HepG2 (cell line): ENCODE measurements around the gene APBA1. TPM values are rescaled to one million over a fixed set of nuclear protein-coding genes. Genes with fewer than 3 reads are reported as not detected.
"Not testable (repeated sequence)": the region's sequence is repeated elsewhere in the genome, so short reads cannot be mapped to it uniquely, and the experiment has no call there.

Experiments
- ATAC-seq: fragments of 200-7000 bp; cut with Tn5 transposase; 3 replicates; pipeline ENCODE4 v1.9.1; 2020; ENCODE audit warnings: mild to moderate bottlenecking, moderate library complexity
- BruUV-seq: library from RNA; stranded (reverse); fragments of 400-500 nt; replicated peaks from 2 replicates; lab custom pipeline; 2021; lab: Mats Ljungman, UMichigan
- CTCF ChIA-PET: fragments of 300-600 bp; formaldehyde crosslinking; extraction: SDS; loops from one replicate; lab custom pipeline; 2021; ENCODE audit warnings: low total read pairs, inconsistent platforms, low intra/inter-chr PET ratio; lab: Yijun Ruan, JAX
- POLR2A ChIA-PET: fragments of 350-600 bp; sonication (Branson Sonifier 250); formaldehyde crosslinking; loops from one replicate; lab custom pipeline; 2020; ENCODE audit warnings: antibody characterized with exemption, inconsistent platforms; lab: Yijun Ruan, JAX
- DNase-seq: peaks from one replicate; pipeline ENCODE4 v3.0.0-alpha.2; 2015; ENCODE audit warnings: low spot score
- FAIRE-seq: peaks from 3 replicates; lab custom pipeline; 2011; peaks lifted over from hg19 to GRCh38; lab: Jason Lieb, UNC
- H2AFZ ChIP-seq: one replicate; pipeline ENCODE4 v1.6.1; 2011; ENCODE audit warnings: low read length, inconsistent platforms
- H3K27ac ChIP-seq: fragments of 300-600 bp; 3 replicates; pipeline ENCODE4 v1.8.0; 2011; ENCODE audit warnings: mixed run types, mild to moderate bottlenecking, mixed read lengths, low read length, inconsistent platforms; ENCODE audit not compliant: insufficient read depth; ENCODE audit errors: extremely low read length
- H3K27me3 ChIP-seq, 2 experiments: fragments of 200-600 bp in 1 of 2; 2 replicates in 1 of 2; 3 replicates in 1 of 2; pipeline versions ENCODE4 v1.6.0 to v1.8.0; 2011; ENCODE audit warnings: low read length in 2 of 2, mild to moderate bottlenecking in 2 of 2, moderate library complexity in 2 of 2, inconsistent platforms in 1 of 2; ENCODE audit not compliant: insufficient read depth in 2 of 2, control insufficient read depth in 1 of 2
- H3K36me3 ChIP-seq, 2 experiments: fragments of 200-600 bp in 1 of 2; replicated peaks in 1 of 2; 2 replicates in 1 of 2; 3 replicates in 1 of 2; pipeline versions ENCODE4 v1.5.1 to v1.8.0; 2011; ENCODE audit warnings: low read length in 2 of 2, inconsistent platforms in 1 of 2; ENCODE audit not compliant: insufficient read depth in 2 of 2, control insufficient read depth in 1 of 2
- H3K4me1 ChIP-seq: 2 replicates; pipeline ENCODE4 v1.5.1; 2012; ENCODE audit warnings: low read length, inconsistent platforms; ENCODE audit not compliant: insufficient read depth
- H3K4me2 ChIP-seq: 2 replicates; pipeline ENCODE4 v1.6.0; 2011; ENCODE audit warnings: low read depth, low read length, inconsistent platforms
- H3K4me3 ChIP-seq, 3 experiments: fragments of 200-600 bp in 1 of 3; sonication (generic), shearing (Covaris generic) in 1 of 3; replicated peaks in 1 of 3; 2 replicates each; pipeline ENCODE4 v1.5.1; 2011 to 2016; ENCODE audit warnings: low read length in 3 of 3, inconsistent platforms in 2 of 3, low read depth in 2 of 3, mild to moderate bottlenecking in 2 of 3, control low read depth in 1 of 3, mixed read lengths in 1 of 3; ENCODE audit not compliant: insufficient read depth in 1 of 3
- H3K79me2 ChIP-seq: one replicate; pipeline ENCODE4 v1.6.1; 2011; ENCODE audit warnings: low read length, inconsistent platforms; ENCODE audit not compliant: insufficient read depth
- H3K9ac ChIP-seq: 2 replicates; pipeline ENCODE4 v1.6.0; 2011; ENCODE audit warnings: mild to moderate bottlenecking, low read depth, low read length, inconsistent platforms; ENCODE audit not compliant: insufficient read depth
- H3K9me3 ChIP-seq: 2 replicates; pipeline ENCODE4 v1.5.1; 2012; ENCODE audit warnings: mild to moderate bottlenecking, low read length
- H4K20me1 ChIP-seq: 2 replicates; pipeline ENCODE4 v1.6.0; 2011; ENCODE audit warnings: inconsistent platforms, mild to moderate bottlenecking, low read length, moderate library complexity; ENCODE audit not compliant: insufficient read depth
- FOXA1 ChIP-seq, 2 experiments: fragments of 450-650 bp in 1 of 2; sonication (generic) in 1 of 2; formaldehyde crosslinking in 1 of 2; IDR thresholded peaks; 2 replicates each; pipeline versions ENCODE4 v1.4.0 to v1.6.1; 2016 to 2020; ENCODE audit warnings: missing genetic modification reagents in 1 of 2
- WGBS: methylation state at CpG from one replicate; pipeline ENCODE4 v1.1.6; 2017; ENCODE audit warnings: low lambda C conversion rate; 5-methylcytosine and 5-hydroxymethylcytosine counted together
- in situ Hi-C: cut with HindIII; loops from 2 replicates; pipeline ENCODE4 v1.10.0; 2017; ENCODE audit warnings: low pct_unique_long_range_greater_than_20kb; ENCODE audit not compliant: extremely low pct_ligation_motif_present
- intact Hi-C: fragments of 100-400 bp; cut with micrococcal nuclease; formaldehyde crosslinking; loops from one replicate; pipeline ENCODE4 v1.10.0; 2022; ENCODE audit not compliant: unreplicated experiment
- polyA plus RNA-seq, 8 experiments: library from polyadenylated mRNA; depleted of rRNA in 3 of 8; stranded (reverse) in 7 of 8; unstranded in 1 of 8; fragments of >200 nt; fragmentation: Illumina TruSeq in 4 of 8; extraction: Trizol in 4 of 8; gene quantifications; 2 replicates each; pipeline versions ENCODE4 v1.2.1 to v1.2.3, GENCODE V29; 2011 to 2016; ENCODE audit warnings: low read depth in 4 of 8, missing spikeins in 1 of 8, mixed read lengths in 1 of 8; ENCODE audit not compliant: insufficient read depth in 1 of 8
- total RNA-seq, 5 experiments: library from RNA; depleted of rRNA; stranded (reverse); fragments of >200 nt; fragmentation: Illumina TruSeq; extraction: Trizol; gene quantifications; 2 replicates each; pipeline ENCODE4 v1.2.3, GENCODE V29; 2016; ENCODE audit warnings: low read depth in 1 of 5
- TF ChIP-seq, protein P1 (sequence below): sonication (generic); formaldehyde crosslinking; IDR thresholded peaks from 2 replicates; pipeline ENCODE4 v1.4.0; 2020; ENCODE audit warnings: missing genetic modification reagents, borderline replicate concordance

Gene APBA1
- total and polyA plus RNA-seq, 2 of the 13 experiments (the other 11 are each of a cell fraction or from before 2014, with no cell fraction given): 0.15 TPM; not detected in 1

DNA sequence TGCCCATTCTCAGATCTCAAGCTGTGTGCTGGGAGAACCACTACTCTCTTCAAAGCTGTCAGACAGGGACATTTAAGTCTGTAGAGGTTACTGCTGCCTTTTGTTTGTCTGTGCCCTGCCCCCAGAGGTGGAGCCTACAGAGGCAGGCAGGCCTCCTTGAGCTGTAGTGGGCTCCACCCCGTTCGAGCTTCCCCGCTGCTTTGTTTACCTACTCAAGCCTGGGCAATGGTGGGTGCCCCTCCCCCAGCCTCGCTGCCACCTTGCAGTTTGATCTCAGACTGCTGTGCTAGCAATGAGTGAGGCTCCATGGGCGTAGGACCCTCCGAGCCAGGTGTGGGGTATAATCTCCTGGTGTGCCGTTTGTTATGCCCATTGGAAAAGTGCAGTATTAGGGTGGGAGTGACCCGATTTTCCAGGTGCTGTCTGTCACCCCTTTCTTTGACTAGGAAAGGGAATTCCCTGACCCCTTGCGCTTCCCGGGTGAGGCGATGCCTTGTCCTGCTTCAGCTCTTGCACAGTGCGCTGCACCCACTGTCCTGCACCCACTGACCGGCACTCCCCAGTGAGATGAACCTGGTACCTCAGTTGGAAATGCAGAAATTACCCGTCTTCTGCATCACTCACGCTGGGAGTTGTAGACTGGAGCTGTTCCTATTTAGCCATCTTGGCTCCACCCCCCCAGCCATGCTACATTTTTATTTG is 231.8 kb downstream of the APBA1 start:
- intact Hi-C loops, FAIRE-seq, DNase-seq: not testable (repeated sequence)

DNA sequence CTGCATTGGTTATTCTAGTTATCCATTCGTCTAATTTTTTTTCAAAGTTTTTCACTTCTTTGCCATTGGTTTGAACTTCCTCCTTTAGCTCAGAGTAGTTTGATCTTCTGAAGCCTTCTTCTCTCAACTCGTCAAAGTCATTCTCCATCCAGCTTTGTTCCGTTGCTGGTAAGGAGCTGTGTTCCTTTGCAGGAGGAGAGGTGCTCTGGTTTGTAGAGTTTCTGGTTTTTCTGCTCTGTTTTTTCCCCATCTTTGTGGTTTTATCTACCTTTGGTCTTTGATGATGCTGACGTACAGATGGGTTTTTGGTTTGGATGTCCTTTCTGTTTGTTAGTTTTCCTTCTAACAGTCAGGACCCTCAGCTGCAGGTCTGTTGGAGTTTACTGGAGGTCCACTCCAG is 232.5 kb downstream of the APBA1 start:
- POLR2A ChIA-PET, H4K20me1 ChIP-seq, DNase-seq, H3K9ac ChIP-seq, H3K27me3 ChIP-seq, H3K79me2 ChIP-seq, H3K4me2 ChIP-seq, CTCF ChIA-PET, BruUV-seq, H3K9me3 ChIP-seq, H3K4me1 ChIP-seq, H3K4me3 ChIP-seq, ATAC-seq, H3K36me3 ChIP-seq, H3K27ac ChIP-seq, FAIRE-seq, H2AFZ ChIP-seq, intact Hi-C loops: not testable (repeated sequence)
- in situ Hi-C loops: loop anchor here (5.0 to 25.0 kb wide), 2 partner anchors 63 to 473 kb away; no protein-coding TSS in a partner anchor
- WGBS: 67% methylated on average over 4 of the region's 4 CpGs

More for the DNA sequence above, 231.8 kb downstream of the APBA1 start:
- H3K79me2 ChIP-seq; POLR2A ChIA-PET; ATAC-seq; CTCF ChIA-PET; H3K9ac ChIP-seq; H3K4me1 ChIP-seq; H3K27me3 ChIP-seq; H4K20me1 ChIP-seq; H3K36me3 ChIP-seq; H2AFZ ChIP-seq; H3K27ac ChIP-seq; BruUV-seq; H3K9me3 ChIP-seq; H3K4me3 ChIP-seq; H3K4me2 ChIP-seq; TF ChIP-seq FOXA1 (IDR thresholded peaks at IDR 0.05): not testable (repeated sequence)
- in situ Hi-C loops: loop anchor here (5.0 to 25.0 kb wide), 2 partner anchors 62 to 472 kb away; no protein-coding TSS in a partner anchor
- 24% methylated on average over 8 of the region's 15 CpGs for WGBS
- peak; percentile 36; the same call in 1 of the 2 replicates for TF ChIP-seq FOXA1 (CRISPR knock-in tag; IDR thresholded peaks at IDR 0.05)
- TF ChIP-seq, protein P1, sequence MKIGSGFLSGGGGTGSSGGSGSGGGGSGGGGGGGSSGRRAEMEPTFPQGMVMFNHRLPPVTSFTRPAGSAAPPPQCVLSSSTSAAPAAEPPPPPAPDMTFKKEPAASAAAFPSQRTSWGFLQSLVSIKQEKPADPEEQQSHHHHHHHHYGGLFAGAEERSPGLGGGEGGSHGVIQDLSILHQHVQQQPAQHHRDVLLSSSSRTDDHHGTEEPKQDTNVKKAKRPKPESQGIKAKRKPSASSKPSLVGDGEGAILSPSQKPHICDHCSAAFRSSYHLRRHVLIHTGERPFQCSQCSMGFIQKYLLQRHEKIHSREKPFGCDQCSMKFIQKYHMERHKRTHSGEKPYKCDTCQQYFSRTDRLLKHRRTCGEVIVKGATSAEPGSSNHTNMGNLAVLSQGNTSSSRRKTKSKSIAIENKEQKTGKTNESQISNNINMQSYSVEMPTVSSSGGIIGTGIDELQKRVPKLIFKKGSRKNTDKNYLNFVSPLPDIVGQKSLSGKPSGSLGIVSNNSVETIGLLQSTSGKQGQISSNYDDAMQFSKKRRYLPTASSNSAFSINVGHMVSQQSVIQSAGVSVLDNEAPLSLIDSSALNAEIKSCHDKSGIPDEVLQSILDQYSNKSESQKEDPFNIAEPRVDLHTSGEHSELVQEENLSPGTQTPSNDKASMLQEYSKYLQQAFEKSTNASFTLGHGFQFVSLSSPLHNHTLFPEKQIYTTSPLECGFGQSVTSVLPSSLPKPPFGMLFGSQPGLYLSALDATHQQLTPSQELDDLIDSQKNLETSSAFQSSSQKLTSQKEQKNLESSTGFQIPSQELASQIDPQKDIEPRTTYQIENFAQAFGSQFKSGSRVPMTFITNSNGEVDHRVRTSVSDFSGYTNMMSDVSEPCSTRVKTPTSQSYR (CRISPR knock-in tag): peak; percentile 73; the same call in 1 of the 2 replicates
